ENCODE measurements around the gene SLC27A5. TPM values are rescaled to one million over a fixed set of nuclear protein-coding genes. Genes with fewer than 3 reads are reported as not detected.

SLC27A5 gene
- total and polyA plus RNA-seq, 5 donors from 2014 or later, result 5.5 to 26.7 (median 17.5) TPM

Other genes starting within 250 kb of the SLC27A5 start
- gene ZNF8, start 233.0 kb downstream of the SLC27A5 start, total RNA-seq, result 6.7 TPM
- under 1 TPM; 0.33 to 0.87 (median 0.61) TPM for gene ZNF8, start 233.0 kb downstream of the SLC27A5 start, polyA plus RNA-seq
- 117 TPM for gene ERVK3-1, start 206.6 kb downstream of the SLC27A5 start, total RNA-seq
- 10 to 100 TPM; 65.9 to 85.8 (median 77.4) TPM for gene ERVK3-1, start 206.6 kb downstream of the SLC27A5 start, polyA plus RNA-seq
- 2.1 TPM for gene ZSCAN22, start 185.0 kb downstream of the SLC27A5 start, total RNA-seq
- 1 to 10 TPM in 2 of 4 donors, under 1 TPM in 2; 0.31 to 2.6 (median 1.3) TPM for gene ZSCAN22, start 185.0 kb downstream of the SLC27A5 start, polyA plus RNA-seq
- 11.8 TPM for gene A1BG, start 158.5 kb downstream of the SLC27A5 start, total RNA-seq
- 10 to 100 TPM; 32.0 to 53.7 (median 39.8) TPM for gene A1BG, start 158.5 kb downstream of the SLC27A5 start, polyA plus RNA-seq
- gene ZNF497, start 149.2 kb downstream of the SLC27A5 start, total RNA-seq, result 0.27 TPM
- gene ZNF497, start 149.2 kb downstream of the SLC27A5 start, polyA plus RNA-seq, result under 1 TPM; 0.34 to 0.79 (median 0.41) TPM
- gene ZNF837, start 131.0 kb downstream of the SLC27A5 start, total RNA-seq, result 1.1 TPM
- 1 to 10 TPM; 2.5 to 7.7 (median 4.6) TPM for gene ZNF837, start 131.0 kb downstream of the SLC27A5 start, polyA plus RNA-seq
- 747 TPM for gene RPS5, start 124.7 kb downstream of the SLC27A5 start, total RNA-seq
- 1,000 to 10,000 TPM in 3 of 4 donors, 100 to 1,000 TPM in 1; 916 to 1,786 (median 1,426) TPM for gene RPS5, start 124.7 kb downstream of the SLC27A5 start, polyA plus RNA-seq
- 0.39 TPM for gene RNF225, start 116.3 kb downstream of the SLC27A5 start, total RNA-seq
- not detected for gene RNF225, start 116.3 kb downstream of the SLC27A5 start, polyA plus RNA-seq
- gene ZNF584, start 103.3 kb downstream of the SLC27A5 start, total RNA-seq, result 1.7 TPM
- 1 to 10 TPM; 5.4 to 8.8 (median 5.8) TPM for gene ZNF584, start 103.3 kb downstream of the SLC27A5 start, polyA plus RNA-seq
- gene ZNF132, start 71.8 kb downstream of the SLC27A5 start, total RNA-seq, result 1.2 TPM
- gene ZNF132, start 71.8 kb downstream of the SLC27A5 start, polyA plus RNA-seq, result 1 to 10 TPM in 1 of 4 donors, under 1 TPM in 3; 0.76 to 2.0 (median 0.96) TPM
- 6.5 TPM for gene ZNF324B, start 60.4 kb downstream of the SLC27A5 start, total RNA-seq
- gene ZNF324B, start 60.4 kb downstream of the SLC27A5 start, polyA plus RNA-seq, result 1 to 10 TPM in 1 of 4 donors, under 1 TPM in 3; 0.81 to 1.4 (median 0.90) TPM
- 15.1 TPM for gene ZNF324, start 44.9 kb downstream of the SLC27A5 start, total RNA-seq
- 10 to 100 TPM in 2 of 4 donors, 1 to 10 TPM in 2; 5.3 to 12.7 (median 10.2) TPM for gene ZNF324, start 44.9 kb downstream of the SLC27A5 start, polyA plus RNA-seq
- gene ZNF446, start 35.6 kb downstream of the SLC27A5 start, total RNA-seq, result 10.5 TPM
- 1 to 10 TPM; 1.7 to 5.2 (median 3.8) TPM for gene ZNF446, start 35.6 kb downstream of the SLC27A5 start, polyA plus RNA-seq
- 8.0 TPM for gene ZBTB45, start 7.8 kb upstream of the SLC27A5 start, total RNA-seq
- gene ZBTB45, start 7.8 kb upstream of the SLC27A5 start, polyA plus RNA-seq, result 1 to 10 TPM; 4.2 to 5.7 (median 4.9) TPM
- gene TRIM28, start 32.1 kb upstream of the SLC27A5 start, total RNA-seq, result 379 TPM
- 10 to 100 TPM; 34.5 to 52.4 (median 44.0) TPM for gene TRIM28, start 32.1 kb upstream of the SLC27A5 start, polyA plus RNA-seq
- gene CHMP2A, start 43.1 kb upstream of the SLC27A5 start, total RNA-seq, result 83.1 TPM
- 100 to 1,000 TPM; 210 to 273 (median 240) TPM for gene CHMP2A, start 43.1 kb upstream of the SLC27A5 start, polyA plus RNA-seq
- gene UBE2M, start 46.6 kb upstream of the SLC27A5 start, total RNA-seq, result 50.2 TPM
- 10 to 100 TPM in 2 of 4 donors, 1 to 10 TPM in 2; 8.7 to 17.2 (median 12.9) TPM for gene UBE2M, start 46.6 kb upstream of the SLC27A5 start, polyA plus RNA-seq
- 15.6 TPM for gene MZF1, start 61.3 kb upstream of the SLC27A5 start, total RNA-seq
- gene MZF1, start 61.3 kb upstream of the SLC27A5 start, polyA plus RNA-seq, result 1 to 10 TPM; 7.4 to 8.9 (median 7.9) TPM